Retina (tissue), 1 donor: ENCODE data around the gene GBX2.

ENCODE experiments used
- DNase-seq: peaks from one replicate; pipeline ENCODE4 v3.0.0-alpha.2; 2016

Gene GBX2

GRCh38 chr2:236180076-236180816 is 12.1 kb upstream of the GBX2 start:
- no peak for DNase-seq

DNA sequence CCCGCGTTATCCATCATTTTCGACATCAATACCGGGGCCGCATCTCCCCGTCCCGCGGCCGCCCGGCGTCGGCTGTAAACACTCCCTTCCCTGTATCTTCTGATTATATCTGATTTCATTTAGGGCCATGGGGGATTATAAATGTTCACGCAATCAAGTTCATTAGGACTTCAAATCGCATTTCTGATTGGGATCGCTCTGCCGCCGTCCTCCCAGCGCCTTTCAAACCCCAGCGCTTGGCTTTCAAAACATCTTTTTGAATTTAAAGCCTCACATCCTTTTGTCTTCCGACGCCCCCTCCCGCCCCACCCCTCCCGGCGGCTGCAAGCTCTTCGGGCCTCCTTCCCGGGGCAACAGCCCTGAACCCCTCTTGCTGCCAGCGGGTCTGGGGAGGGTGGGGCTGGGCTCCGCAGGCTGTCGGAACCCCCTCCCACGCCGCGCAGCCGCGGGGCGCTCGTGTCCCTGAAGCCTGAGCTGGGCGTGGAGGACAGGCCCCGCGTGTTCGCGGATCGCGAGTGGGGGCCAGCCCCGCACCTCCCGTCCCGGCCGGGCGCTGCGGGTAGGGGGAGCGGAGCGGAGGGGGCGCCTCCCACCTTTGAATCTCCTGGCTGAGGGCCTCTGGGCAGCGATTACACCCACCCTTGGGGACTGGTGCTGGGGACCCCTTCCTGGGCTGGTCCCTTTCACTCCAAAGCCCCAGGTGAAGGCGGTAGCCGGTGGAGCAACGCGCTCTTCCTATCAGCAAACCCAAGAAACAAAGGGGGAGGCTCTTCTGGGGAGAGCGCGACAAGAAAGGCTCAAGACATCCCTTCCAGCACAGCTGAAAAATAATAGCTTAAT is 11.3 kb upstream of the GBX2 start:
- peak; percentile 67 for DNase-seq

DNA sequence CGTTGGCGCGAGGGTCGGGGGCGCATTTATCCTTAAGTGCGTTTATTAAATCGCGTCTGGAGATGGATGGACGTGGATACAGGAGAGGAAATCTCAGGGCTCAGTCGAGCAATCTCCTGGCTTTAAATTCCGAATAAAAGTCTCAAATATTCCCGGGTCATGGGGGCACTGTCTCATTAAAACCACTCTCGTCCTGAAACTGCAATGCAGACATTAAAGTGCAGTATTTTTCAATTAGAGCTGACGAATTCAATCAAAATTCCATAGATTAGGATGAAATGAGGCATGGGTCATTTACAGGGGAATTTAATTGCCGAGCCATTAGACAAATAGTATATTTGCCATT is 10.7 kb upstream of the GBX2 start:
- peak; percentile 46 for DNase-seq

DNA sequence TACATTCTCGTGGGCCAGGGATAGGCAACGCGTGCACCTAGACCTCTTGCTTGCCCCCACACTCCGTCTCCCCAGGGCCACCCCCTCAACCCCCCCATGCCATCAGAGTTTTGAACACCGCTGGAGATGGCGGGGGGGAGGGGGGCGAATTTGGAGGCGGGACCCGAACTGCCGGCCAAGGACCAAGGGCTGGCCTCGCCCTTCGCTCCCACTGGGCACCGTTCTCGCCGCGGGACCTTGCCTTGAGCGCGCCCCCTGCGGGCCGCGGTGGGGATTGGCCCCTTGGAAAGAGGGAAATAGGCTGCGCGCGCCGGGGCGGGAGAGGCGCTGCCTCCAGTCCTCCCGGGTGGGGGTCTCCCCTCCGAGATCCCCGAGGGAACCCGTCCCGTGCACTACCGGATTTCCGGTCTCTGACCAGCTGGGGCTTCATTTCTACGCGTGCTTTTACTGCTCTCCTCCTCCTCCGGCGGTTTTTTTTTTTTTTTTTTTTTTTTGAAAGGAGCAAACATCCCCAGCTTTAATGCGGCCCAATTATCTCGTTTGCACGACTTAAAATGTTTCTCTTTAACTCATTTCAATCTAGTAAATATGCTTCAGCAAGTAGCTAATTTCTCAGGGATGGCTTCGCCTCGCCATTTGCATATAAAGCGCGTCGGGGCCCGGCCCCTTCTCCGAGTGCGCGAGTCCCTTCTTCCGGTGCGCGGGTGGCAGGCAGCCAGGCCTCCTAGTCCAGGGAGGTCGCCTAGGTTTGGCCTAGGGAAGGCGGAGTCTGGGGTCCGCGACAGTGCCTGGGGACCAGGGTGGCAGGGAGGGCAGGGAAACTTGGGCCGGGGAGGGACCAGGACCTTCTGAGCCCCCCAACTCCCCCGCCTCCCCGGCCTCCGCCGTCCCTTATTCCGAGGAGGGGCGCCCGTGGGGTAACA is 10.0 kb upstream of the GBX2 start:
- peak; percentile 88 for DNase-seq

DNA sequence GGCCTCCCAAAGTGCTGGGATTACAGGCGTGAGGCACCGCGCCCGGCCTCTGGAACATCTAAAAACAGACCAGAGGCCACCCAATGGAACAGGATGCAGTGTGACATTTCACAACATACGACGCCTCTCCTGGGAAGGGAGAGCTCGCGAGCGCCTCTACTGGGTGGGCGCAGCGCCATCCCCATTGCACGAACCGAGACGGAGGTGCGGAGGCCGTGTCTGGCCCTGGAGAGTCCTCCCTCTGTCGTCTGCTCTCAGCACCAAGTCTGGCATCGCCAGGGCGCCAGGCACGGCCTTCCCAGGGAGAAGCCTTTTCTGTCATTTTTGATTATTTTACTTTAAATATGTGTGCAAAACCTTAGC is 9.4 kb upstream of the GBX2 start:
- DNase-seq: peak; percentile 76

DNA sequence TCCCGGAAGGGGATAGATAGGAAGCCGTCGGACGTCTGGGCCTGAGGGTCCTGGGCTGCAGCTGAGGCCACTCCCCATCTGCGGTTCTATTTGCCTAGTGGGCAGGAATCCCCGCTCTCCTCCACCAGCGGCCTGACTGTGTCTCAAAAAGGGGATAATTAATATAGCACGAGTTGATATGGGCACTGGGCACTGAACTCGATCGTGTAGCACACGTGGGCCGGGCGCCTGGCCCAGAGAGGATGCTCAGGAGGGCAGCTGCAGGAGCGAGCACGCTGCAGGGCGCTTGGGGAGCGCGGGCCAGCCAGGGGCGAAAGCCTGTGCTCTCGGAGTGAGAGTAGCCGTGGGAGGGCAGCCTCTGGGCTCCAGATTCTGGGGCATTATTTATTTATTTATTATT is 8.8 kb upstream of the GBX2 start:
- no peak for DNase-seq

- DNase-seq: no peak
These were observed 8.2 kb upstream of the GBX2 start for GRCh38 chr2:236176417-236176816.

DNA sequence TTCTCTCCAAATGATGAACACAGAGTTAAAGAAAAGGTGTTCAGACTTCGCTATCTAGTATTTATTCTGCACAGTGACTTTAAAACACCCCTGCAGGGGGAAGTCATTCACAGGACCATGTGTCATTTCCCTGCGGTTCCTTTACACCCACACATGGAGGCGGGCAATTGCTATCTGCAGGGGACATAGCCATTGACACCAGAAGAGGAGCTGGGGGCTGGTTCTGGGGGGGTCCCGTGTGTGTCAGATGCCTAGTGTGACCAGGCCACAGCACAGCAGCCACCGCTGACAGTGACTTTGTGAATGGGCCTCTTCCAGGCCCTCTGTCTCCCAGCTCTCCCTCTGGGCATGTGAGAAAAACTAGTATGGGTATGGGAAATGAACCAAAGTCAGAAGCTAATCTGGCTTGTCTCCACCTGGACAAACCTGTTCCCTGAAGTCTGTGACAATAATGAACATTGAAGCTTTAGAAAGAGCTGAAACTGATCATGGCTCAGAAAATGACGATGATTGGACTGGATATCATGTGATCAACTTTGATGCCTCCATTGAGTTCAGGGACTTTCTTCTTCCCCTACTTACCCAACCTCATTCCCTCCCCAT is 7.5 kb upstream of the GBX2 start:
- no peak for DNase-seq

DNA sequence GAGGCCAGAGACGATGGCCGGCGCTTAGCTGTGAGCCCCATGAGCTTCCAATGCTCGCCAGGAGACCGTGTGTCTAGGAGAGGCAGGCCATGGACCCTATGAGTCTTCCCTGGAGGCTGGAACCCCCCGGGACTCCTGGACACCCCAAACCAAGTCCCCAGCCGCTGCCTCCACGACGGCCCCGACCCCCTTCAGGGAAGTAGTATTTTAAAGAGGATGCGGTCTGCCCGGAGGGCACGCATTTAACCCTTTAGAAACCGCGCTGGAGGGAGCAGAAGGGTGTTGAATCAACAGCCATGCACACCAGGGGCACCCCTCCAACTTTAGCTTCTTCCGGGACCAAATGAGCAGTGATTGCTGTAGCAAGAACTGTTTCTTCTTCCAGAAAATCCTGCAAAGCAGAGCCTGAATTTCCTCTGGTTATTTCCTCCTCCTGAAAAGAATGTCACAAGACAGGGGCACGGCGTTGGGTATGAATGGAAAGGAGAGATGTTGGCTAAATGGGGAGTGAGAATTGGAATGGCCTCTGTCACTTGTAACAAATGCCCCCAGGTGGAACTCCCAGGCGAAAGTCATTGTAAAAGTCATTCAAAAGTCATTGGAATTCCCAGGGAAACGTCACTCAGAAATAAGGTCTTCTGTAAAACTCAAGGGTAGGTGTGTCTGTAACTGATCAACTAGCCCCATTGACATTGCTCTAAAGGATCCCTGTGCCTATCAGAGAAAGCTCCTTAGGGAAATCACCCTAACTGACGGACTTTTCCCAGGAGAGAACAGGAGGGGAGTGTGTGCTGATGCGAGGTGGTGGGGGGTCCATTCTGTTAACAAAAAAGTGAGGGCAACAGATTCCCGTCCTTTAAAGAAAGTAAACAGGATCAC is 5.8 kb upstream of the GBX2 start:
- DNase-seq: no peak

GRCh38 chr2:236173036-236173728 is 5.0 kb upstream of the GBX2 start:
- DNase-seq: peak; percentile 37

- DNase-seq: peak; percentile 47
These were observed 4.3 kb upstream of the GBX2 start for GRCh38 chr2:236172255-236173035.

GRCh38 chr2:236171680-236172254 is 3.6 kb upstream of the GBX2 start:
- DNase-seq: peak; percentile 68

DNA sequence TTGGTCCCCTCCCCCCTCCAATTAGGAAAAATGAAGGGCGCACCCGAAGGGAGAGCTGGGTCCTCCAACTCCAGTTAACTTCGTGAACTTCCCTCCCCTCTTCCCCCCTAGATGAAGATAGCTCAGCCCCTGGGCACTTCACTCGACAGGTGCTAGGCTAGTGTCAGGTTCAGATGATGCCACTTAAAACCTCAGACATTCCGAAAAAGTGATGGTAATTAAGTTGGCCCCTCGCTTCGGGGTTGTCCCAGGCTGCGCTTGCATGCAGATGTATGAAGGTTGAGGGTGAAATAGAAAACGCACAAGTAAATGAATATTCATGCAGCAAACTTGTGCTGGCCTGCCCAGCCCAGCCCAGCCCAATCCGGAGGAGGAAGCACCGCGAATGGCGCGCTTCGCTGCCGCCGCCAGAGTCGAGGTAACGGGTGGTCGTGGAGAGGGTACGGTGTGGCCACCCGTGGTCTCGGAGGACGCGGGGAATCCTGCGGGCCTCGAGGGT is 3.0 kb upstream of the GBX2 start:
- DNase-seq: no peak

- DNase-seq: peak; percentile 47
These were observed 2.5 kb upstream of the GBX2 start for GRCh38 chr2:236170590-236171165.

GRCh38 chr2:236169741-236170589 is 1.8 kb upstream of the GBX2 start:
- DNase-seq: peak; percentile 73

GRCh38 chr2:236169151-236169721 is 1.1 kb upstream of the GBX2 start:
- no peak for DNase-seq

DNA sequence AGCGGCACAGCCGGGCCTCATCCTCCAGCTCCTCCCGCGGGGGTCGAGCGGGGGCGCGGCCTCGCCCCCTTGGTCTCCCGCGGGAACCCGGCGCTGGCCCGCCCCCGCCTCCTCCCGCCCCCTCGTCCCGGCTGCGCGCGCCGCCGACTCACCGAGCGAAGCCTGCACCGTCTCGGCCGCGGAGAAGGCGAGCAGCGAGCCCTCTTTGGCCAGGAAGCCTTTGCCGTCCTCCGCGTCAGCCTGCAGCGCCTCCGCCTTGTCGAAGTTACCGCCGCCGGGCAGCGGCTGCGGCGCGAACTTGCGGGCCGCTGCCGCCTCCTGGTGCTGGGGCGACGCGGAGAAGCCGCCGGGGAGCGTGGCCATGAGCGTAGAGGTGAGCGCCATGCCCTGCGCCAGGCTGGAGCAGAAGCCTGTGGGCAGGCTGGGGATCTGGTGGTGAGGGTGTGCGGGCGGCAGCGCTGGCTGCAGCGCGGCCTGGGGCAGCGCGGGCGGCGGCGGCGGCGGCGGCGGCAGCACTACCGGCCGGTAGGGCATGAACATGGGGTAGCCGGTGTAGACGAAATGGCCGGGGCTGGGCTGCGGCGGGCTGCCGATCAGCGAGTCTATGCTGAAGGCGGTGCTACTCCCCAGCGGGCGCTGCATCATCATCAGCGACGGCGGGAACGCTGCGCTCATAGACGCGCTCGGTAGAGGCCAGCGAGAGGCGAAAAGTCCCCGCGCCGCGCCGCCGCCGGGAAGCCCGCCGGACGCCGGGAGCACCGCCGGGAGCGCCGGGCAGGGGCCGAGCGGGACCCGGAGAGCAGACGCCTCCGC is 683 bp downstream of the GBX2 start:
- peak; percentile 68 for DNase-seq
